GM15510 (cell line): Measurements from ENCODE around the gene HSP90AB1.

Experiments used
- POLR2A ChIP-seq: IDR thresholded peaks from 3 replicates; pipeline ENCODE4 v1.6.1; 2011; ENCODE audit warnings: borderline replicate concordance; ENCODE audit not compliant: insufficient read length; ENCODE audit errors: extremely low read depth

Gene HSP90AB1

DNA sequence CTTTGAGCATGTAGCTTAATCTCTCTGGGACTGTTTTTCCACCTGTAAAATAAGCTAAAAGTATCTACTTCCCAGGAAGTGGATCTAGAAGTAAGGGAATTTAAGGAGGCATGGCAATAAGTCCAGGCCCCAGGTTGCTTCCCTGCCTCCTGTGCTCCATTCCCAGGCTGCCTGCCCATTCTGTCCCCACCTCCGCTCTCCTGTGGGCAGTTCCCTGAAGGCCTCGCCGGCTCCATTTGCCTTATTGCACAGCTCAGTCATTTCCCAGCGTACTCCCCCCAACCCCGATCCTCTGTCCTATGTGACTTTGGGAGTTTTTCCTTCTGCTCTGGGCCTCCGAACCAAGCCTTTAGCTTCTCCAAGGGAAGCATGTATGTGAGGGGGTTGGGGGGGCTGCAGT lies 18.9 kb upstream of the HSP90AB1 start:
- no peak for TF ChIP-seq POLR2A

DNA sequence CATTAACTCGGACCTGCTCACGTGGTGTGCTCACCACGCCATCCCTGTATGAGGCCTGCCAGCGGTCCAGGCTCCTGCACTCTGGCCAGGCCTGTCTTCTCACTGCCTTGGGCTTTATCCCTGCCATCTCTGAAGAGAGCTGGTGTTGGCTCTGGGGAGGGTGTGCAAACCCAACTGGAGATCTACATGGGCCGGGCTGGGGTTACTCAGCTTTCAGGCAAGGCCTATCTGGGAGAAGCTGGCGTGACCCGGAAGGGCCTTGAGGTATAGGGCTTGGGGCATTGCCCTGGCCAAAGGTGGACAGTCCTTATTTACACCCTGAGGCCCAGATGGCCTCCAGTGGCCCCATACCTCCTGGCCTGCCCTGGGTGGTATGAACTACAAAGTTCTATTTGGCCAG lies 18.5 kb upstream of the HSP90AB1 start:
- TF ChIP-seq POLR2A: no peak

DNA sequence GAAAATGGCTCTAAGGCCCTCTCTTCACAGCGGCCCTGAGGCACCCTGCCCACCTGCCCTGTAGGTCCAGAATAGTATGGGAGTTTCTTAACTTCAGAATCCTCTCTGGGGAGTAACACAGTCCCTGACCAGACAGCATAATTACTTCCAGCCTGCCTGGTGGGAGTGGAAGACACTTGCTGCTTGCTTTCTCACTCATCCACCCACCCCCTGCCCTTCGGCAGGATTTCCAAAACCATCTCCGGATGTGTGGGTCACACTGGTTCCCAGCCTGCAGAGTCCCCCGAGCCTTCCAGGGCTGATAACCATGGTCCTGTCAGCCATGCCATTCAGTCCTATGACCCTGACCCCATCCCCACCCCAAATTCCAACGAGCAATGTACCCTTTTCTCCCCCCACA lies 18.1 kb upstream of the HSP90AB1 start:
- TF ChIP-seq POLR2A: no peak

DNA sequence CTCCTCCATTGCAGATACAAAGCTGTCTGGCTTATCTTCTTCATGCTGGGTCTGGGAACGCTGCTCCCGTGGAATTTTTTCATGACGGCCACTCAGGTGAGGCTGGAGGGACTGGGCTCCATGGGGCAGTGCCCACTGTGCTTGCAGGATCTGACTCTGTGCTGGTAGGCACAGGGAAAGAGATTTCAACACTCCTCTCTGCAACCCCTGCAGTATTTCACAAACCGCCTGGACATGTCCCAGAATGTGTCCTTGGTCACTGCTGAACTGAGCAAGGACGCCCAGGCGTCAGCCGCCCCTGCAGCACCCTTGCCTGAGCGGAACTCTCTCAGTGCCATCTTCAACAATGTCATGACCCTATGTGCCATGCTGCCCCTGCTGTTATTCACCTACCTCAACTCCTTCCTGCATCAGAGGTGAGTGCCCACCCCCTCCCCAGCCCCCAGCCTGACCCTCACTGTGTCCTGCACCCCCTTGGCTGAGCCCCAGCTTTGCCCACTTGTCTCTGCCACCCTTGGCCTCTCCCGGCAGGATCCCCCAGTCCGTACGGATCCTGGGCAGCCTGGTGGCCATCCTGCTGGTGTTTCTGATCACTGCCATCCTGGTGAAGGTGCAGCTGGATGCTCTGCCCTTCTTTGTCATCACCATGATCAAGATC lies 17.4 kb upstream of the HSP90AB1 start:
- TF ChIP-seq POLR2A: no peak

DNA sequence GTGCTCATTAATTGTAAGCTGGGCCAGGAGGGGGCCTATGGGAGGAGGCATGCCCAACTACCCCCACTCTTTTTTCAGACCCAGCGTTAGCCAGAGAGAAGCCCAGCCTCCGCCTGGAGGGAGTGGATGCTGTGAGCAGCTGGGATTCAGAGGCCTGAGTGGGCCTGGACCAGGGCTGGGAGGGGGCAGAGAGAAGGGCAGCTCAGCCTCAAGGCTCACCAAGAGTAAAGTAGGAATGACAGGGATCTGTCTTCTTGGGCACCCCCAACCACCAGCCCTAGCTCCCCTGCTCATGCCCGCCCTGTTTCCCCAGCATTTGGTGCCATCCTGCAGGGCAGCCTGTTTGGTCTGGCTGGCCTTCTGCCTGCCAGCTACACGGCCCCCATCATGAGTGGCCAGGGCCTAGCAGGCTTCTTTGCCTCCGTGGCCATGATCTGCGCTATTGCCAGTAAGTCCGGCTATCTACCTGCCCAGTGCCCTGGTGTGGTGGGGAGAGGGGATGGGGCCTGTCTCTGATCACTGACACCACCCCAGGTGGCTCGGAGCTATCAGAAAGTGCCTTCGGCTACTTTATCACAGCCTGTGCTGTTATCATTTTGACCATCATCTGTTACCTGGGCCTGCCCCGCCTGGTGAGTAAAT lies 16.7 kb upstream of the HSP90AB1 start:
- no peak for TF ChIP-seq POLR2A

DNA sequence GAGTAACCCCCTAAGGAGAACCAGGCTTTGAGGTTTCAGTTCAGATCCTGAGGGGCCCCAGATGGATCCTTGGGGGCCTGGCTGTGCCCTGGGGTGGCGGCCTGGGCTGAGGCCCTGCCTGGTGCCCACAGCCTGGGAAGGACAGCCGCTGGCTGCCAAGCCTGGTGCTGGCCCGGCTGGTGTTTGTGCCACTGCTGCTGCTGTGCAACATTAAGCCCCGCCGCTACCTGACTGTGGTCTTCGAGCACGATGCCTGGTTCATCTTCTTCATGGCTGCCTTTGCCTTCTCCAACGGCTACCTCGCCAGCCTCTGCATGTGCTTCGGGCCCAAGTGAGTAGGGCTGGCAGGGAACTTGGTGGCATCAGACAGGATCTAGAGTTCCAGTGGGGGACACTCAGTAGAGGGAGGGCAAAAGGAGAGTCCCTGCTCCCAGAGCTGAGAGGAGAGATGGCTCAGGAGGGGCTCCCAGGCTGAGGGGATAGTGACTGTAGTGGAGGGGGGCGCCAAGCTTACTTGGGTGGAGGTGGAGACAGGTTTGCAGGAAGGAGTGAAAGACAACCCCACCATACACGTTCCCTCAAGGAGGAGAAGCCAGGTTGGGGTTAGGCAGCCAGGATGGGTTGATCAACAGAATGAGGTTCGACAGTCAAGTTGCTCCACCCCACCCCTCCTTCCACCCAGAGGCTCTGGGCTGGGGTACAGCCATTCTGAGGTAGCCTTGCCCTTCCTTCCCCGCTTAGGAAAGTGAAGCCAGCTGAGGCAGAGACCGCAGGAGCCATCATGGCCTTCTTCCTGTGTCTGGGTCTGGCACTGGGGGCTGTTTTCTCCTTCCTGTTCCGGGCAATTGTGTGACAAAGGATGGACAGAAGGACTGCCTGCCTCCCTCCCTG lies 14.0 kb upstream of the HSP90AB1 start:
- no peak for TF ChIP-seq POLR2A

DNA sequence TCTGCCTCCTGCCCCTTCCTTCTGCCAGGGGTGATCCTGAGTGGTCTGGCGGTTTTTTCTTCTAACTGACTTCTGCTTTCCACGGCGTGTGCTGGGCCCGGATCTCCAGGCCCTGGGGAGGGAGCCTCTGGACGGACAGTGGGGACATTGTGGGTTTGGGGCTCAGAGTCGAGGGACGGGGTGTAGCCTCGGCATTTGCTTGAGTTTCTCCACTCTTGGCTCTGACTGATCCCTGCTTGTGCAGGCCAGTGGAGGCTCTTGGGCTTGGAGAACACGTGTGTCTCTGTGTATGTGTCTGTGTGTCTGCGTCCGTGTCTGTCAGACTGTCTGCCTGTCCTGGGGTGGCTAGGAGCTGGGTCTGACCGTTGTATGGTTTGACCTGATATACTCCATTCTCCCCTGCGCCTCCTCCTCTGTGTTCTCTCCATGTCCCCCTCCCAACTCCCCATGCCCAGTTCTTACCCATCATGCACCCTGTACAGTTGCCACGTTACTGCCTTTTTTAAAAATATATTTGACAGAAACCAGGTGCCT lies 13.3 kb upstream of the HSP90AB1 start:
- no peak for TF ChIP-seq POLR2A

DNA sequence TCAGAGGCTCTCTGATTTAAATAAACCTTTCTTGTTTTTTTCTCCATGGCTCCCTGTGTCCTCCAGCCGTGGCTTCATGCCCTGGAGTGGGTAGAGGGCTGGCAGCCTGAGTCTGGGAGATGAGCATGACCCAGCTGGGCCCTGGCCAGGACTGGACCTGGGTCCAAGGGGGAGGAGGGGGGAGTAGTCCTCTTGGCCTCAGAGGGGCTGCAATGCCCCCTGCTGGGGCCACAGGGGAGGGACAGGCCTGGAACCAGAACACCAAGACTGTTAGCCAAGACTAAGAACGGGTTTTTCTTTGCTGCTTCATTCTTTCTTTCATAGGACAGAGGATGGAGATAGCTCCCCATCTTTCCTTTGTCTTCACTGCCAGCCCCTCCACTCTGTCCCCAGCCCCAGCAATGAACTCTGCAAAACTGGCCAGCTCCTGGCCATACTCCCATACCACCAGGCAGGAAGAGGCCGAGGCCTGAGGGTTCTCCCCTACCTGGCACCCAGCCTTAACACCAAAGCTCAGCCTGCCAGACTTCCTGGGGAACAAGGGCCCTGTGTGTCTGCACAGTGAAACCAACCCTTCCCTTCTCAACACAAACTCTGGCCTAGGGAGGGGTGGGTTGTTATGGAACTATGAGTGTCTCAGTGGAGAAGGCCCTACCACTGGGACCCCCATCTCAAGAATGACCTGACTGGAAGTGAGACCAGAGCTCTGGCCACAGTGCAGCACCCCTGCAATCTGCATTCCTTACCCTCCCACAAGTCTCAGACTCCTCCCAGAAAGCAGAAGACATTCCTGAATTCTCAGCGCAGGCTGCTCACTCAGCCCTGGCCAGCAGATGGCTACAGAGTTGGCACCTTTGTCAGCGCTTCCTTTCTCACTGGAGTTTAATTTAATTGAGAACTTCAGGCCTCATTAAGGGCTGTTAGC lies 12.5 kb upstream of the HSP90AB1 start:
- no peak for TF ChIP-seq POLR2A

DNA sequence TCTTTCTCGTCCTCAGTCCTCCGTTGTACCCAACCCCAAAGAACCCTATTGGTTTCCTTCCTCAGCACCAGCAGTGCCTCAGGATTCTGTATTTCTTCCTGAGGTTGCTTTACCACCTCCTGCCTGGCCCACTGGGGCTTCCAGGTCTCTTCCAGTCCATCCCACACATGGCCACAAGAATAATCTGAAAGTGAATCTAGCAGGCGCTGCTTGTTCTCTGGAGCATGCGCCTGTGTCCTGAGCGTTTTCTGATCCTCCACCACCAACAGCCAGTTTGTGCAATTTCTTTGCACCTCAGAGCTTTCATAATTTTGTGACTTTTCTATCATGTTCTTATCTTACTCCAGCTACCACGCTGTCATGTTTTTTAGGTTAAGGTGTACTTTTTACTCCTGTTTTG lies 11.6 kb upstream of the HSP90AB1 start:
- TF ChIP-seq POLR2A: no peak

DNA sequence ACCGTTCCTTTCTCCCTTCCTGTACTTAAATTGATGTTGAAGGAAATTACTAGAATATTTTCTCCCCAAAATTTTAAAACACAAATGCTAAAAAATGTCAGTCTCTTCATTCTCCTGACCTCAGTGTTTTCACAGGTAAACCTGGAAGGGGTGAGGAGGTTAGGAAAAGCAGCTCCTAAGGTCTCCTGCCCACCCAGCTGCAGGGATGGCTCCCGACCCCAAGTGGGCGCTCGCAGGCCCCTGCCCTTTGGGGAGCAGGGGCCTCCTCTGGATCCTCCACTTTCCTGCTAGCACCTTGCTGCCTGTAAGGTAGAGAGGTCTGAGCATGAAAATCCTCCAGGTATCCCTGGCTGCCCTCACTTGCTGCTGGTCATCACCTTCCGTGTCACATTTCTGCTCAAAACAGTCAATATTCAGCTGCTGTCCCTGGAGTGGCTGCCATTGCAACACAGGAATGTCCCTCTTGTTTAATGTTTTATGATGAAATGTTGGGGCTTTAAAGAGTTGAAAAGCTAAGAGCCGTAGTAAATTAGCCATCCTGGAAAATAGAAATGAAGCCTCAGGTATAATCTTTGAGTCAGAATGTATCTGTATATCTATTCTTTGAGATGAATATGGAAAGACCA lies 10.9 kb upstream of the HSP90AB1 start:
- no peak for TF ChIP-seq POLR2A

DNA sequence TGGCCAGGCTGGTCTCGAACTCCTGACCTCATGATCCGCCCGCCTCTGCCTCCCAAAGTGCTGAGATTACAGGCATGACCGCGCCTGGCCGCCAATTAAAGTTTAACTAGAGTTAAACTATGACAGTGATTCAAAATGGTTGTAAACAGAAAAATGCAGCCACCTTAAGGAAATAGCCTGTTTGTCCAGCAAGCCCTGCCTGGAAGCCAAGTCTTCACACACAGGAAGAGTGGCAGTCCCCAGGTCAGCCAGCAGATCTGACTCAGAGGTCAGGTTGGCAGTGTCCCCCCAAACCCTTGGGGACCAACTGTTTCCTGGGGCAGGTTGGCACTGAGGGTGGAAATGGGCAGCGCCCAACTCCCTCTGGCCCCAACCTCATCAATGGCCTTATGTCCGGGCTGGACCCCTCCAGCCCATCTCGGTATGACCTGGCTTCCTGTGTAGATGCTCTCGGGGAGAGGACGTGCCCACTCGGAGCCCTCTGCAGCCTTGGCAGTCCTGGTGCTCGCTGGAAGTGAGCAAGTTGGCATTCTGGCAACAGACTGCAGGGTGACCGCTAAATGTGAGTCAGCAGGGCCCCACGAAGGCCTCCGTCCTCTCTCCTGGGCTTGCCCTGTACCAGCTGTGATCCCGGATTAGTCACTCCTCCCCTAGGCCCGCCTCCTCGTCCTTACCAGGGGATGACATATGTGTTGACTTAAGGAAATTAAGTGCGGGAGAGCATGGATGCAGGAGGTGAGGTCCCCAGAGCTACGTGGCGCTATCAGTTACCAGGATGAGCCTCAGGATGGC lies 9.7 kb upstream of the HSP90AB1 start:
- TF ChIP-seq POLR2A: no peak

DNA sequence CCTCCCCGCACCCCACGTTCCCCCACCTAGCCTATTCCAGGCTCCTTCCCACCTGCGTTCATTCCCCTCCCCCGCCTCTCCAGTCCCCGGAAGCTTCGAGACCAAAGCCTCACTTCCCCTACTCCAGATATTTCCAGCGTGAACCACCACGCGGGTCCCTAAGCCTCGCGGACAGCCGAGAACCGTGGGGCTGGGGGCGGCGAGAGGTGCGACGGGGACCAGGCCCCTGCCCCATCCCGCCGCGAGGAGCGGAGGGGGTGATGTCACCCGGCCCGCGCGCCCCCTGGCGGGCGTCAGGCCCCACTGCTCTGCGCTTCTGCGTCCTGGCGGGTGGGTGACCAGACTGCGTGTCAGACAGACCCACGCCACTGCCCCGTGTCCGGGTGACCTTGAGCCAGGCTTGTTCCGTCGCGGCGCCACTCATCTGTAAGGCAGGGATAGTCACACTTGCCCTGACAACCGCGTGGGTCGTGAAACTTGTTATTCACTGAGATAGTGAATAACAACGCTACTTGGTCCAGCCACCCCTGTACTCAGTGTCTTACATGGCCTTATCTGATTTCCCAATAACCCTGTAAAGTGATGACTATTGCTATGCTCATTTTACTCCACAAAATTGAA lies 9.0 kb upstream of the HSP90AB1 start:
- peak; percentile 52 for TF ChIP-seq POLR2A
